Measurements from ENCODE around the gene METTL3.

Gene METTL3

DNA sequence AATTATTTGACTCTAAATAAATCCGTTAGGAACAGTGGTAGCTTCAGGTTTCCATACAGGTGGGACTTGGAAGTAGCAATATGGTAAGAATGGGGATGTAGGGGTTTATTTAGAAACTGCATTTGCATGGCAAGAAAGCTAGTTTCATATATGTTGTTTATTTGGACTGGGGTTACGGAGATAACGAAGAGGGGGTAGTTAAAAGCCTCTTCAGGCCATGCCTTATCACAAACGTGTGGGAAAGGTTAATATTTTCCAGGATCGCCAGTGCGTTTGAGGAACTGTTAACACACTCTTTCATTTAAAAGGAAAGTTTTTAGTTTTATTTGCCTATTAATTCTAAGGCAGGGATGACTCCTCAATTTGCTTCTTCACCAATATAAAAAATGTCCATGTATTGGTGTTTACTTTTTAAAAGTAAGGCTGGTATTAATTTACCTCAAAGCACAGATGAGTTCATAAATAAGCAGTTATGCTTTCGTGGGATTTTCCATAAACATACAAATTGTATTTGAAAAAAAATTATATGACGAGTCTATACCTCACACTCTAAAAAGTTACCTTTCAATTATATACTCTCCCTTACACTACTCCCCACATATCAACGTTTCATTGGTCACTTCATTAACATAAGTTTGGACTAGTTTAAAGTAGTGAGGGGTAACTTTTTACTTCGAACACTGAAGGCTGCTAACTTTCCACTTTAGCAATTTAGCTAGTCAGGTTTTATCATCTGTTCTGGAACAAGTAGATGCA is 35.2 kb downstream of the METTL3 start:
- no peak for DNase-seq

DNA sequence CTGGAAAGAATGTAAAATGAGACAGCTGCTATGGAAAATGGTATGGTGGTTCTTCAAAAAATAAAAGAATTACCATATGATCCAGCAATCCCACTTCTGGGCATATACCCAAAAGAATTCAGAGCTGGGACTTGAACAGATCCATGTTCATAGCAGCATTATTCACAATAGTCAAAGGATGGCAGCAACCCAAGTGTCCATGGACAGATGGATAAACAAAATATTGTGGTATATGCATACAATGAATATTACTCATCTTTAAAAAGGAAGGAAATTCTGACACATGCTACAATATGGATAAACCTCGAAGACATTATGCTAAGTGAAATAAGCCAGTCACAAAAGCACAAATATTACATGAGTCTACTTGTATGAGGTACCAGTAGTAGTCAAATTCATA is 43.5 kb downstream of the METTL3 start:
- DNase-seq = no peak

DNA sequence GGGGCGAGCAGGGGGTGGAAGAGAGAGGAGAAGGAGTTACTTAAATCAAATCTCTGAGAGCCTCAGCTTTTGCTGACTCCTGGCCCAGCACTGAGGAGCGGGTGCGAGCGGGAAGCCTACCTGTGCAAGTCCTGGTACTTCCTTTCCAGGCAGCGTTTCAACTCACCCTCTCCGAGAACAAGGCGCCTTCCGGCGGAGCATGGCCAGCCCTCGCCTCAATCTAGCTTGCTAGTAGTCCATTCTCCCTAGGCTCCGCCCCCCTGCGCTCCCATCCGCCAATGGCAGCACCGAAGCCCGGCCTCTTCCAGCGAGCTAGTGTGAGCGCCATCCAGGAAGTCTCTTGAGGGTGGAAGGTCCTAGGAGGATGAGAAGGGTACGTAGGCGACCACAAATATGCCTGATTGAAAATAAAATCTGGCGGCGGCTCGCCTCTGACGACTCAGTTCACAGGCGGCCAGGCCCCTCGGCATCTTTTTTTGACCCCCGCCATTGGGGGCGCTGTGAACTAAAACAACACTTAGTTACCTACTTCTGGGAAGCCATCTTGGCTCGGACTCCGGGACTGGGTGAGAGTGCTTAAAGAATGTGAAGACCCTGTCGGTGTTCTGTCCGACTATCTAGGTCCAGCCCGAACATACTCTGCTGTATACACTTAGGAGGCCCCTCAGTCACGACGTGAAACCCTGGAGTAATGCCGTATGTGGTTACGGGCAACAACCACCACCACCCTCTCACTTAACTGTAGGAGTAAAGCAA is 55.0 kb downstream of the METTL3 start, which contains the start of gene CHD8:
CHD8 (minus strand) TSS at position 212 of the 756 bp plus-strand sequence. CDS start 24,480 bp downstream, outside the sequence.
- peak; percentile 100 for DNase-seq

DNA sequence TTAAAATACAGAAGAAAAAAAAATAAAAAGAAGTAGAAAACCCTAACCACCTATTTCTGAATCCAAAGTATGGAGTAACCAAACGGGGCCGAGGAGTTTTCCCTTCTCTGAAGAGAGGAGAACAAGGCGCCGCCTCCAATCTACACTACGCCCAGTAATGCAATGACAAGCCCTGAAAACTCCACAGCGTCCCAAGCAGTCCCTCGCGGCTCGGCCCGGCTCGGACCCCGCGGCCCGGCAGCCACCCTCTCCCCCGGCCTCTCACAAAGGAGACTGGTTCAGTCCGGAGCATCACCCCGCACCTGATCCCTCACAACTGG is 55.6 kb downstream of the METTL3 start:
- no peak for DNase-seq

DNA sequence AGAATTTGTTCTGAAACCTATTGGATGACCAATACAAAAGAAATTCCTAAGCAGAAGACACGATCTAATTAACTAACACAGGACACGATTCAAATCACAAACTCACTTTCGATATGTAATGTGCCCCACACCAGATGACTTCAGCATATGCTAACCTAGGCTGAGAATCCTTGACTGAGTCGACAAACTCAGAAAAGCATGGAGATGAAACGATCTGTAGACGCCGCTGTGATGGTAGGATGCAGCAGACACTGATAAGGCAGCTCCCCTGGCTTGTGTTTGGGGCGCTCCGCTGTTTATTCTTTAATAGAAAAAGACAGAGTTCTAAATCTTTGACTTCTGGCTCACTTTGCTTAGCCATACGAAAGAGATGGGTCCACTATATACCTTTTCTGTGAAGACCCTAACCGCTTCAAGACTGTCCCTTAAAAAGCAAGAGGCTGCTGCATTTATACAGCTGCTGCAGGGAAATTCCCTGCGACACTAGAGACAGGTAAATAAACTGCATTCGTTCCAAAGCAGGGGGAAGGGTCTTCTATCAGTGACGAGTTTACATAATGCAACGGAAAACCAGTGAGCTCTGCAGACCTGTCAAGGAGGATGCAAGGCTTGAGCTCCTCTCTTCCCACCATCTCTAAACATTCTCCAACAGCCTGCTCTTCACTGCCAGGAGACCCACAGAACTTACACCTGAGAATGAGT is 56.1 kb downstream of the METTL3 start:
- DNase-seq = peak; percentile 49

DNA sequence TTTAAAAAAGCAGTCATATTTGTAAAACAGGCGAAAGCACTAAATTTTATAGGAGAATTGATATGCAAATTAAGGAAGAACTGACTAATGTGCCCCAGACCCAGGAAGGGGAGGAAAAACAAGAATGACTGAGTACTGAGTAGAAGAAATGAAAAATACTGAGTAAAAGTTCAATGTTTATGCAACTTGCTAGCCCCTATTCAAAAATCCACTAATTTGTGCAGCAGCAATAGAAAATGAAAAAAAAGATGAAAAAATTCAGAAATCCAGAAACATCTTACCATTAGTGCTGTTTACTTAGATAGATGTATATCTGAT is 61.3 kb downstream of the METTL3 start:
- no peak for DNase-seq

Measured in NCI-H69 (cell line).